Measurements from ENCODE around the gene TBC1D25.
A peak's percentile ranks its signal among the peaks of the same experiment; 100 is the strongest.
"Not testable (repeated sequence)": the region's sequence is repeated elsewhere in the genome, so short reads cannot be mapped to it uniquely, and the experiment has no call there.

Gene TBC1D25

DNA sequence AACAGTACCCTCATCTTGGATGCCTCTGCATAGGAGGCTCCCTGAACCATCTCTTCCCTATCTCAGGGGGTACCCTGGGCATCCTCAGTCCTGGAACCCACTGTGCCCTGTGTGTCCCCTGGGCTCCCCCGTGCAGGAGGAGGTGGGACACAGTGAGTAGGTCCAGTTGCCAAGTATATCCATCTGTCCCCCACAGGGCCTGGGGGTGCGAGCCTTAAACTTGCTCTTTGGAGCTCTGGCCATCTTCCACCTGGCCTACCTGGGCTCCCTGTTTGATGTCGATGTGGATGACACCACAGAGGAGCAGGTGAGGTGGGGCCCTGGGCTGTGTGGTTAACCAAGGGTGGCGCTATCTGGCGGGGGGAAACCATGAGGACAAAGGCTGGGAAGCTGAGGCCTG, 22.5 kb upstream of the TBC1D25 start:
- DNase-seq, result no peak

- DNase-seq, result not testable (repeated sequence)
Measured at GRCh38 chrX:48519481-48519880, 20.0 kb upstream of the TBC1D25 start.

DNA sequence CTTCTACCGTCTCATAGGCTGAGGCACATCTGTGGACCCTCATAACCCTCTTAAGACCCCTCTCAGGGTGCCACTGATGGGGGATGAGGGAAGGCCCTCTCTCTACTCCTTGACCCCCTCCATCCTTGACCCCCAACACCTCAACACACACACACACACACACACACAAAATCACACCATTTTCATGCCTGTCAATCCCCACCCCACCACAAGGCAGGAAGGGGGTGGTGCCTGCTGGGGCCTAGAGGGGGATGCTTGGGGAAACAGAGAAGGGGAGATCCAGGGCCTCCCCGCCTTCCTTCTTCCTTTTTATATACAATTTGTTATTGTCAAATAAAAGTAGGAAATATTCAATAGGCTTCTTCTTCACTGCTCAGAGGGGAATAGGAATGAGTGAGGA, 19.1 kb upstream of the TBC1D25 start:
- no peak for DNase-seq

- DNase-seq, result peak; percentile 35
Measured at GRCh38 chrX:48520976-48521352, 18.6 kb upstream of the TBC1D25 start.

DNA sequence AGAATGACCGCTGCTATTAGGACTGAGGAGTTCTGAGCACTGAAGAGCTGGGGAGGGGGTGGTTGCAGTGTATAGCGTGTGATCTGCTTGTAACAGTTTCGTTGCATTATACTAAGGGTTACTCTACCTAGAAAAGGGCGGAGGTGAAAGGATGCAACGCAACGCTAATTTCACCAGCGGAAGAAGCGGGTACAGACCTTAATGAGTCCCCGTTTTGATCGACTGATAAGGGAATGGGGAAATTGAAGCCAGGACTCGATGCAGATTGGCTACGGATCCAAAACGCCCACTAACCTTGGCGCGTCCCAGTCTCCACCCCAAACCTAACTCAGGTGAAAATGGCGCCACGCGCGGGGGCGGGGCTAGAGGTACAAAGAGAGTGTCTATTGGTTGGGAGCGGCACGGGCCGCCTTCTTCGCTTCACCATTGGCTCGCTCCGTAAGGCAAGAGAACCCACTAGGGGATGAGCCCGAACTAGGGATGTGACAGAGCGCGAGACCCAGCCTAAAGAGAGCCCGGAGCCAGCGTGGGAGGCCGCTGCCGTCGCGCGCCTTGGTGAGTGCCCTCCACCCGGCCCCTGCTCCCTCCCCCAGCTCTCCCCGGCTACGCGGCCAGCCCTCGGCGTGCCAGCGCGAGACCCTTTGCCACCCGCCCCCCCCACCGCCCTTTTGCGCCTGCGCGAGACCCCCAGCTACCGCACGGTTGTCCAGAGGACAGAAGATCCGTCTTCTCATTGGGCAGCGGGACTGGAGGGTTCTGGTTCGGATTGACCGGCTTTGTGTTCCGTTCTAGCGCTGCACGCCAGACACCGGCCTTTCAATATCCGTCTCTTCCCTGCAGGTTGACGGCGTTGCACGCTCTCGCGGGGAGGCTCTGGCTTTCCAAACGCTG, 17.9 kb upstream of the TBC1D25 start, which contains the start of gene EBP:
Gene EBP (plus strand): TSS at position 456 of the 891 bp plus-strand sequence. CDS start 1,964 bp downstream, outside the sequence.
- DNase-seq, result peak; percentile 91

DNA sequence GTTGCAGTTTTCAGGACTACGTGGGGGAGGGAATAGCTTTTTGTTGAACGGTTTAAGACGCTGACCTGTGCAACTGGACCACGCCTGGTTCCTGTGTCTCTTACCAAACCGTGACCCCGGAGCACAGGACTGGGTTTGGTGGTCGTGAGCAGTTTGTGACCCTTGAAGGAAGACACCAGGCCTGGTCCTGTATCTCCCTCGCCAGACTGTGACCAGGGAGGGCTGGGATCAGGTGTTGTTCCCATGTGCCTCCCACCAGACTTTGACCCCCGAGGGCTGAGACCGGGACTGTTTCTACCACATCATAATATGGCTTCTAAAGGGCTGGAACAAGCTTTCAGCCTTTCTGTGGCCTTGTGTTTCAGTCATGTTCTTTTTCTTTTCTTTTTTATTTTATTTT, 17.2 kb upstream of the TBC1D25 start:
- no peak for DNase-seq

DNA sequence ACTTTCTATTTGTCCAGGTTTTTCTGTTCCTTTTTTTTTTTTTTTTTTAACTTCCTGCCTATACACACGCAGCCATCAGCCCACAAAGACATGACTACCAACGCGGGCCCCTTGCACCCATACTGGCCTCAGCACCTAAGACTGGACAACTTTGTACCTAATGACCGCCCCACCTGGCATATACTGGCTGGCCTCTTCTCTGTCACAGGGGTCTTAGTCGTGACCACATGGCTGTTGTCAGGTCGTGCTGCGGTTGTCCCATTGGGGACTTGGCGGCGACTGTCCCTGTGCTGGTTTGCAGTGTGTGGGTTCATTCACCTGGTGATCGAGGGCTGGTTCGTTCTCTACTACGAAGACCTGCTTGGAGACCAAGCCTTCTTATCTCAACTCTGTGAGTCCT, 15.8 kb upstream of the TBC1D25 start:
- DNase-seq, result no peak

- DNase-seq, result not testable (repeated sequence)
Measured at GRCh38 chrX:48525853-48526252, 13.7 kb upstream of the TBC1D25 start.

- no peak for DNase-seq
Measured at GRCh38 chrX:48530736-48531135, 8.8 kb upstream of the TBC1D25 start.

DNA sequence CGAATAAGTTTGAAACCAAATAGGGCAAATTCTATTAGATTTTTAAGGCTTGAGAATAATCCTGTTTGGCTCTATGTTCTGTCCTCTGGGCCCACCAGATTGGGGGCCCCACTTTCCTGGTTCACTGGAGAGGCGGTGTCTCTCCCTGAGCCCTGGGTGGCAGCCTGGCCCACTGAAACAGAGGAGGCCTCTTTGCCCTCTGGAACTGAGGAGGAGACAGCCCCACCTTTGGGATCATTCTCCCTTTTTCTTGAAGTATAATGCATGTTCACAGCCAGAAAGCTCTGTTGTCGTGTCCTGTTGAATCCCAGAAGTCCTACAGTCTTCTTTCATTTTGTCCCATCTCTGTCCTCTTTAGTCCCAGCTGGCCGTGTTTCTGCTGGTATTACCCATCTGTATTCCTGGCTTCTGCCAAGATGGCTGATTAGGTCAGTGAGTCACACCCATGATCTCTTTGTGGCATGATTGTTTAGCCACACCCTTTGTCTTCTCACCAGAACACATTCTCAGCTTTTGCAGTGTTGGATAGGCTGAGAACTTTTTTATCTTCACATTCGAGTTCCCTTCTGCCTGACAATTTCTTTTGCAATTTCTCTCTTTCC, 8.1 kb upstream of the TBC1D25 start:
- no peak for DNase-seq

GRCh38 chrX:48532161-48532560, 7.4 kb upstream of the TBC1D25 start:
- DNase-seq, result no peak

DNA sequence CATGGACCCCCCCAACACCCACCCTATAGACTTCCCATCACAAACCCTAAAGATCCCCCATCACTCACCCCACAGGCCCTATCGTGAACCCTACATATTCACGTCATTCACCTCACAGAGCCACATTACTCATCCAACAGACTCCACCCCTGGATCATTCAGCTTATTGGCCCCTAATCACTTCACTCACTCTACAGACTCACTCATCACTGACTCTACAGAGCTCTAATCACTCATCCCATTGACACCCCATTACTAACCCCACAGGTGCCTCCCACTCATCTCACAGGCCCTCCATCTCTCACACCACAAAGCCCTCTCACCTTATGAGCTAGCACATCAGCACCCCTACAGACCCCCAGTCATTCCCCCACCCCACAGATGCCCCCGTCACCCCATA, 6.3 kb upstream of the TBC1D25 start:
- DNase-seq, result no peak

- no peak for DNase-seq
Measured at GRCh38 chrX:48538641-48539344, 721 bp upstream of the TBC1D25 start.

GRCh38 chrX:48540028-48540375, 488 bp downstream of the TBC1D25 start:
- DNase-seq, result no peak

GRCh38 chrX:48540480-48540879, 966 bp downstream of the TBC1D25 start:
- DNase-seq, result no peak

GRCh38 chrX:48541140-48541814, 1.8 kb downstream of the TBC1D25 start:
- no peak for DNase-seq

- DNase-seq, result no peak
Measured at GRCh38 chrX:48548871-48549270, 9.4 kb downstream of the TBC1D25 start.

- DNase-seq, result not testable (repeated sequence)
Measured at GRCh38 chrX:48555731-48556325, 16.3 kb downstream of the TBC1D25 start.

GRCh38 chrX:48558271-48558670, 18.8 kb downstream of the TBC1D25 start:
- DNase-seq, result no peak

GRCh38 chrX:48559636-48560035, 20.1 kb downstream of the TBC1D25 start:
- DNase-seq, result no peak

- DNase-seq, result no peak
Measured at GRCh38 chrX:48560056-48560455, 20.5 kb downstream of the TBC1D25 start.

DNA sequence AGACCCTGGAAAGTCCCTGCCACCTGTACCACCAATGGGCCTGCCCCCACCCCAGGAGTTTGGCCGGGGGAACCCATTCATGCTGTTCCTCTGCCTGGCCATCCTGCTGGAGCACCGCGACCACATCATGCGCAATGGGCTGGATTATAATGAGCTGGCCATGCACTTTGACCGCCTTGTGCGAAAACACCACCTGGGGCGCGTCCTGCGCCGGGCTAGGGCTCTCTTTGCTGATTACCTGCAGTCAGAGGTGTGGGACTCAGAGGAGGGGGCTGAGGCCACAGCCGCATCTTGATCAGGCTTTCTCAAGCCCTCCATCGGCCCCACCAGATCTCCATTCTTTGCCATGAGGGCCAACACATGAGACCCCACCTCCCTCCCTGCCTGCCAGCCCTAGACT, 21.2 kb downstream of the TBC1D25 start:
- no peak for DNase-seq

GRCh38 chrX:48569958-48570357, 30.4 kb downstream of the TBC1D25 start:
- no peak for DNase-seq
